OCI-M1 (cell line): ENCODE results near the gene VCL.
"Not testable (repeated sequence)": the region's sequence is repeated elsewhere in the genome, so short reads cannot be mapped to it uniquely, and the experiment has no call there.

Experiments
- DNase-seq: peaks from one replicate; lab custom pipeline; 2025; lab: John Stamatoyannopoulos, UW

The VCL gene

DNA sequence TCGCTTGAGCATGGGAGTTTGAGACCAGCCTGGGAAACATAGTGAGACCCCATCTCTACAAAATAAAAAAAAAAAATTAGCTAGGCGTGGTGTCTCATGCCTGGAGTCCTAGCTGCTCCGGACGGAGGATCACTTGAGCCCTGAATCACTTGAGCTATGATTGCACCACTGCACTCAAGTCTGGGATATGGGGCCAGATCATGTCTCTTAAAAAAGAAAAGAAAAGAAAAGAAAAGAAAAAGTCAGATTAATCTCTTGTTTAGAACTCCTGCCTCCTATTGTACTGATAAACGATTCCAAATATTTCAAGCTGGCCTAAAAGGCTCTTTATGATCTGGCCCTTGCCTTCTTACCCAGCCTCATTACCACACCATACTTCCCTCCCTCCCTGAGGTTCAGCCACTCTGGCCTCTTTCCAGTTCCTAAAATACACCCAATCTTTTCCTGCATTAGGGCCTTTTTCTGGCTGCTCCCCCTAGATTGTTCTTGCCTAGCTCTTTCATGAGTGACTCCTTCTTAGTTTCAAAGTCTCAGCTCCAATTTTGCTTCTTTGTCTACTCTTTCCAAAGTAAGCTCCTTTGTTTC is 41.7 kb downstream of the VCL start:
- DNase-seq: peak; percentile 47

DNA sequence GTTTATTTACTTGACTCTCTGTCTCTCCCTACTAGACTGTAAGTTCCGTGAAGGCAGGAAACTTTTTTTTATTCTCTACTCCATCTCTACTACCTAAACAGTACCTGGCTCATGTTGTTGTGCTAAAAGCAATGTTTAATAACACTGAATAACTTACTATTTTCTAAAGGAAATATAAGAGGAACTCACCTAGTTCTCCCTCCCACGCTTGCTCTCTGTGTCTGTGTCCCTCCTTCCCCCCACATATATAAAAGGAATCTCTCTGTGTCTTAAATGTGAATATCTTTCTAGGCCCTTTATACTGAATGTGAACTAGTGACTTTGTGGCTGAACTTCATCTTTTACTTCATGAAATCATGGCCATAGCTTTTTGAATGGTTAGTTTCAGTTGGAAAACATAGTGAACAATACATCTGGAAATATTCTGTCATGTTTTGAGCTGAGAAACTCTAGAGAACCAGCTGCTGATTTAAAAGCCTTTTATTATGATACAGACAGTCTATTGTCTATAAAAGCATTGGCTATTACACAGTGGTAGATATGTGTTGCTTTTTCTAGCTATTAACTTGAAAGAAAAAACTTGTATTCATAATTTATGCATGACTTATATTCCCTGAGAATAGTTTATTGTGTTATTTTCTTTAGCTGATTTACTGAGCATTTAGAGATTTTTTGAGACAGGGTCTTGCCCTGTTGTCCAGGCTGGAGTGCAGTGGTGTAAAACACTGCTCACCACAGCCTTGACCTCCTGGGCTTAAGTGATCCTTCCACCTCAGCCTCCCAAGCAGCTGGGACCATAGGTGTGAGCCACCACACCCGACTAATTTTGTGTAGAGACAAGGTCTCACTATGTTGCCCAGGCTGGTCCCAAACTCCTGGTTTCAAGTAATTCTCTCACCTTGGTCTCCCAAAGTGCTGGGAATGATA is 42.5 kb downstream of the VCL start:
- DNase-seq: no peak

DNA sequence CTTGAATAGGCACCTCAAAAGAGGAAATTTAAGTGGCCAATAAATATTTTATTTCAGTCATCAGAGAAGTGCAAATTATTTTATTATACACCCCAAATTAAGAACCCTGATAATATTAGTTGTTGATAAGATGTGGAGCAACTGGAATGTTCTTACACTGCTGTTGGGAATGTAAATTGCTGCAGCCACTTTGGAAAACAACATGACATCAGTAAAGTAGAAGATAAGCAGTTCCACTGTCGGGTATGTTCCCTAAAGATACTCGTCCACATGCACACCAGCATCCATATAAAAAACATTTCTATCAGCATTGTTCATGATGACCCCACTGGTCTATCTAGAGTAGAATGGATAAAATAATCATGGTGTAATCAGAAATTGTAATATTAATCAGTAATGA is 46.5 kb downstream of the VCL start:
- DNase-seq: no peak

DNA sequence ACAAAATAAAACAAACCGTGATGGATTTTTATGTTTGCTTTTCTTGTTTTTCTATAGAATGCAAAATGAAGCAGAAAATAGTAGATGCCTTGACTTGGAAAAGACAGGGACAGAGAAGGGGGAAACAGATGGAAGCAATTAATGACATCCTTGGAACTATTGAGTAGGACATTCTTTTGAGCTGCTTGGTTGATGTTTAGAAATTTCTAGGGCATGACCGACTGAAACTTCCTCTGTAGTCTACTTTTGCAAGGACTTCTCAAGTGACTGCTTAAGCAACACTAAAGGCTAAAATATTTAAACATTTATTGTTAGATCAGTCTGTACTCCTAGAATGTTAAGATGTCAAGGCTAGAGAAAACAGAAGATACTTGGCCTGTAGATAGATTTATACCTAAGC is 49.4 kb downstream of the VCL start:
- DNase-seq: no peak

DNA sequence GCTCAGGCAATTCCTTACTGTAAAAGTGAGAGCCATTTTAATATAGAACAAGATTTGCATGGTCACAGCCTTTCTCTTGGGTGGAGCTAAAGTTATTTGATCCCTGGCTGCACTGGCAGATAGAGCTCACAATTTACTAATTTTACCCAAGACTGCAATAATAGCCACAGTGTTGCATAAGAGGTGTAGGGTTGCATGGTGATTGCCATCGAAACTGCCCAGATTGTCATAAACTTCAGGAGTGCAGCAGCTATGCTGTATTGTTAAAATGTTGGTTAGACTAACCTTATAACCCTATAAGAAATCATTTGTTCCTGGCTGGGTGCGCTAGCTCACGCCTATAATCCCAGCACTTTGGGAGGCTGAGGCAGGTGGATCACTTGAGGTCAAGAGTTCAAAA is 50.0 kb downstream of the VCL start:
- peak; percentile 85 for DNase-seq

DNA sequence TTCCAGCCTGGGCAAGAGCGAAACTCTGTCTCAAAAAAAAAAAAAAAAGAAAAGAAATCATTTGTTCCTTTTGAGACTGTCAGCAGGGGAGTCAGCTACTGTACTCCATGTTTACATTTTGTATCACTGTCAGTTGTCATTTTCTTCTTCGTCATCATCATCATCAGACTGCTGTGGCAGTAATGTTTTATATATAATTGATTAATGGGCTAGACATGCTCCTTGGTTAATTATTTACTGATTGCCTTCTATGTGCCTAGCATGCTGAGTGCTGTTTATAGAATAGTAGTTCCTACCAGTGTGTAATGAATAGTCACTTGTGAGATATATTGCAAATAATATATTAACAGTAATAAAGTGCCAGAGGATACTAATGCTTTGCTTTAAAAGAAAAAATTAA is 50.5 kb downstream of the VCL start:
- DNase-seq: no peak

DNA sequence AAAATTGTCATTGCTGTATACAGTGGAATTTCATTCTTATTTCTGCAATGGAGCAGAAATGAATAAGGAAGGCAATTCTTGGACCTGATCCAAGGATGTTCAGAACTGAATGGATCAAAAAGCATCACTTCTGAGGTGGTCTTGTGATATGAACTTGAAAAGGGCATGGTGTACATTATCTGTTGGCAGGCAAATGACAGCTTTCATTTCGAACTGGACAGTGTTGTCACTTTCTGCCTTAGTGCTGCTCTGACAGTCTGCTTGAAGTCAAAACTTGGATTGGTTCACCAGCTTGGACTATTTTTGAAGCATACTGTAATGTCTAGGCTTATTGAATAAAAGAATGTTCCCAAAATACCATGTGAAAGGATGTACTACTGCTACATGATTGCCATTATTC is 52.0 kb downstream of the VCL start:
- no peak for DNase-seq

DNA sequence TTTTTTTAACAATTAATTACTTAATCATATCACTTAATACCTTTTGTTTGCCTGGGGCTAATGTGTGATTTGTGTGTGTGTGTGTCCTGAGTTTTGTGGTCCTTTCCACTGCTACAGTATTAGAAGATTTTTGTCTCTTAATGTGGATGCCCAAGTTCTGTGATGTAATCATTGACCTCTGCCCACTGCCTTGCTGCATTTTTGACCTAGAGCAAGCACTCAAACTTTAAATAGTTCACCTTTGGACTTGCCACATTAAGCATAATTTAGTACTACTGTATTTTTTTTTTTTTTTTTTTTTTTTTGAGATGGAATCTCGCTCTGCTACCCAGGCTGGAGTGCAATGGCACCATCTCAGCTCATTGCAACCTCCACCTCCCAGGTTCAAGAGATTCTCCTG is 52.7 kb downstream of the VCL start:
- DNase-seq: no peak

DNA sequence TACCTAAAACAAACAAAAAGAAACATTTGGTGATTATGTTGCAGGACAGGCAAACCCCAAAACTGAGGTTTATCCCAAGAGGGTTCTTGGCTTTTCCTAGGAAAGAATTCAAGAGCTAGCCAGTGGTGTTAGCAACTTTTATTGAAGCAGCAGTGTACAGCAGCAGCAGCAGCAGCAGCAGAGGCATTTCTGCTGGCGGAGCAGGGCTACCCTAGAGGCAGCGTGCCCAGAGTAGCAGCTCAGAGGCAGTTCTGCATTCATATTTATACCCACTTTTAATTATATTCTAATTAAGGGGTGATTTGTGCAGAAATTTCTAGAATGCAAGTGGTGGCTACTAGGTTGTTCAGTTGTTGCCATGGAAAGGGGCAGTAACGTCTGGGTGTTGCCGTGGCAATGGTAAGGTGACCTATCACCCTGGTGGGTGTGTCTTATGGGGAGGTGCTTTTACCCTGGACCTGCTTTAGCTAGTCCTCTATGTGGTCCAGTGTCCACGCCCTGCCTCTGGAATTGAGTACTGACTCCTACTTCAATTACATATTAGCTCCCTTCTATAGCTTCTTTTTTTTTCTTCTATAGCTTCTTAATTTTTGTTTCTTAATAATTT is 53.9 kb downstream of the VCL start:
- DNase-seq: peak; percentile 23

DNA sequence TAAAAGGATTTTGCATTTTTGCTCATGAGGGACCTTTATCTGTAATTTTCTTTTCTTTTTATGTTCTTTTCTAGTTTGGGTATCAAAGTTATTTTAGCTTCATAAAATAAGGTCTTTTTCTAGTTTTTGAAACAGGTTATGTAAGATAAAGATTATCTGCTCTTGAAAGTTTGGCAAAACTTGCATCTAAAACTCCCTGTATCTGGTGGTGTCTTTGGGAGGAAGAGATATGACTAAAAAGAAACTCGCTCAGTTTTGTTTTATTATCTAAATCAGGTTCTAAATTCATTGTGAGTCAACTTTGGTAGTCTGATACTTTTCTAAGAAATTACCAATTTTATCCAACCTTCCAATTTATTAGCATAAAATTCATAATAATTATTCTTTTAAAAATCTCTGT is 55.1 kb downstream of the VCL start:
- peak; percentile 26 for DNase-seq

DNA sequence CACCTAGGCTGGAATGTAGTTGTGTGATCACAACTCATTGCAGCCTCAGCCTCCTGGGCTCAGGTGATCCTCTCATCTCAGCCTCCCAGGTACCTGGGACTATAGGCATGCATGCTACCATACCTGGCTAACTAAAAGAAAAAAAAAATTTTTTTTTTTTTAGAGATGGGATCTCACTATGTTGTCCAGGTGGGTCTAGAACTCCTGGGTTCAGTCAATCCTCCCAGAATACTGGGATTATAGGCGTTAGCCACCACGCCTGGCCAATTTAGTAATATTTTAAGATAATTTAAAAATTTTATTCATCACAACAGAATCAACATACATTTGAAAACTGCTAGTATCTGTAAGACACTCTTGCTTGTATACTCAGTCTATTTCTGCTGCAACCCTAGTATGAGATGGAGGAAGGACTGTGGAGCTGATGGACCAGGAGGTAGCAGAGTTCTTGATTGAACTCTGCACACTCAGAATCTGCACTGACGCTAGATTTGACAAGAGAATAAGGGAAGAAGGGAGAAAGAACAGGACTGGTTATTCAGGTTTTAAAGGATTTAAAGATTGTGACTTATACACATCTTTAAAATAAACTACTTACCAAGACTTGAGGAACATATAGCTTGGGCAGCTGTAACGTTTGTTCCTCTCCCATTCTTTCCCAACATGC is 57.6 kb downstream of the VCL start:
- DNase-seq: no peak

DNA sequence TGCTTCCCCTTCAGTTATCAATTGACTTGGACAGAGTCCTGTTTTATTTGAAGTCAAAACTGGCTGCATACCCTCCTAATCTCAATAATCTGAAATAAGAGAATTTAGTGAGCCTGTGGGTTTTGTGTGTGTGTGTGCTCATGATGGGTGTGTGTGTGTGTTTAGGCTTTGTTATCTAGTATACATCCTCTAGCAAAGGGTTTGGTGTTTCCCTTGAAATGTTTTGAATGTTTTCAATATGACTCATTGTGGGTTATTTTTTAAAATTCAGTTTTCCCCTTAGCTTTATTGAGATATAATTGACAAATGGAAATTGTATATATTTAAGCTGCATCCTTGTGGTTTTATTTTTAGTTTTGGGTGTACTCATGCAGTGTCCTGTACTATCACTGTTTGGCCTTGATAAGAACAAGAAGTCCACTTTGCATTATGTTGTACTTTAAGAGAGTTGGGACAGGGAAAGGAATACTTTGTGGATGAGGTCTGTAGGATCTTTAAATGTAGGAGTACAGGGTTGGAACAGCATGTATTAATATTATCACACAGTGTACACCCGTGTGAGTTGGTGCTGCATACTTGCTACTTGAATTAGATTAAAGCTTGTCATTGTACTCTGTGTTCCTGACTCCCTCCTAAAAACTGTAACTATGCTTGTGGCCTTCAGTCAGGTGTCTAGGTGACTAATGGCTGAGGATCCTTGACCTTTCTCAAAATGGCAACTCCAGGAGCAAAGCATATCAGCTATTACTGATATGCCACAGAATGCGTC is 58.3 kb downstream of the VCL start:
- peak; percentile 78 for DNase-seq

DNA sequence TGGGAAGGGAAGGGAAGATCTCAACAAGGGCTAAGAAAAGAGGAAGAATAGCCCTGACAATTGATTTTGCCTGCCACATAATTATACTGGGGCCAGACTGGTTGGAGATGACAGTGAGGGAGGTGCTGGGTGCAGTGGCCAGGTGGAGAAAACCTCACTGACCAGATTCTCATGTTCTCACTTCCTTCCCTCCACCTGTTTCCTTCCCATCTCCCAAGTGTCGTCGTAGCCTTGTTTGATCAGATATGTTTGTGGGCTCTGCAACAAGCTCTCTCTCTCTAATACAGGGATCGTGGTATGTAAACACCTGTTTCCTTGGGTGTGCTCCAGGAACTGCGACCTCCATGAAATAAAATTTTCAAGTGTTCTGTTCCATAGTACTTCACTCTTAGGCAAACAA is 60.2 kb downstream of the VCL start:
- peak; percentile 40 for DNase-seq

DNA sequence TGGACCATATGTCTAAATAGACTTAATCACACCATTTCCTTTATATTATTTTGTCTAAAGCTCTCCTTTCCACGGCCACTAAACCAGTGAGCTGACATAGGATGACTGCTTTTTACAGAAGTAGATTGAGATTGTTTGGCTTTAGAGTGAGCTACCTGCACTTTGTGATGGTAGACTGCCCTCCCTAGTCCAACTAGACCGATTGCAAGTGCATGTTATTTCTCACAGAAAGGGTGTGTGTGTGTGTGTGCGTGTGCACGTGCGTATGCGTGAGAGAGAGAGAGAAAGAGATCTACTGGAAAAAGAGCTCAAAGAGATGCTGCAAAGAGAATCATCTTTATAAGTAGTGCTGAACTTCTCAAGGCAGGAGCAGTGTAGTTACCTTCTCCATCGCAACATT is 60.7 kb downstream of the VCL start:
- peak; percentile 65 for DNase-seq

DNA sequence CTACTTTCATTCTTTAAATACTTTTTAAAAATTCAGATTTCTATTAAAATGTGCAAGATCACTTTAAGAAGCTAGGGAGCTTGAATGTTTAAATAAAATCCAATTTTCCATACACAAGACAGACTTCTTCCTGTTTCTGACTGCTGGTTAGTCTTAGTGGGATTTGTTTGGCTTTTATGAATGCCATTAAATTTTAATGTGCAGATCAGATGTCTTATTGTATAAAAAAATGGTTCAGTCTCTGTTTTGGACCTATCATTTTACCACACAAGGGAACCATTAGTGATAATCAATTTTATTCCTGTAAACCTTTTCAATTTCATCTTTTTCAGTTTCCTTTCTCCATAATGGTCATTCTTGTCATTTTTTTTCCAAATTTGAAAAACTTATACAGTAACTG is 63.2 kb downstream of the VCL start:
- no peak for DNase-seq

DNA sequence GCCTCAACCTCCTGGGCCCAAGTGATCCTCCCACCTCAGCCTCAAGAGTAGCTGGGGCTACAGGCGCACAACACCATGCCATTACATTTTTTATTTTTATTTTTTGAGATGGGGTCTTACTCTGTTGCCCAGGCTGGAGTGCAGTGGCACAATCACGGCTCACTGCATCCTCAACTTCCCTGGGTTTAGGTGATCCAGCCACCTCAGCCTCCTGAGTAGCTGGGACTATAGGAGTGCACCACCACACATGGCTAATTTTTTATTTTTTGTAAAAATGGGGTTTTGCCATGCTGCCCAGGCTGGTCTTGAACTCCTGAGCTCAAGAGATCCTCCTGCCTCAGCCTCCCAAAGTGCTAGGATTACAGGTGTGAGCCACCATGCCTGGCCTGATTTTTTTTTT is 64.1 kb downstream of the VCL start:
- not testable (repeated sequence) for DNase-seq

DNA sequence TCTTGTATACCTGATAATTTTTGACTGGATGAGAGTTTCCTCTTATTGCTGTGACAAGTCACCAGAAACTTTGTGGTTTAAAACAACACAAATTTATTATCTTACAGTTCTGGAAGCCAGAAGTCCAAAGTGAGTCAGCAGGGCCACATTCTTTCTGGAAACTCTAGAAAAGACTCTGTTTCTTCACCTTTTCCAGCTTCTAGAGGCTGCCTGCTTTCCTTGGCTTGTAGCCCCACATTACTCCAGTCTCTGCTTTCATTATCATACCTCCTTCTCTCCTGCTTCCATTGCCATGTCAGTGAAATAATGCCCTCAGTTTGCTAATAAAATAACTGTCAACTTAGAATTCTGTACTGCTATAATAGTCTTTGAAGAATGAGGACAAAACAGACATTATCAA is 65.3 kb downstream of the VCL start:
- peak; percentile 30 for DNase-seq

DNA sequence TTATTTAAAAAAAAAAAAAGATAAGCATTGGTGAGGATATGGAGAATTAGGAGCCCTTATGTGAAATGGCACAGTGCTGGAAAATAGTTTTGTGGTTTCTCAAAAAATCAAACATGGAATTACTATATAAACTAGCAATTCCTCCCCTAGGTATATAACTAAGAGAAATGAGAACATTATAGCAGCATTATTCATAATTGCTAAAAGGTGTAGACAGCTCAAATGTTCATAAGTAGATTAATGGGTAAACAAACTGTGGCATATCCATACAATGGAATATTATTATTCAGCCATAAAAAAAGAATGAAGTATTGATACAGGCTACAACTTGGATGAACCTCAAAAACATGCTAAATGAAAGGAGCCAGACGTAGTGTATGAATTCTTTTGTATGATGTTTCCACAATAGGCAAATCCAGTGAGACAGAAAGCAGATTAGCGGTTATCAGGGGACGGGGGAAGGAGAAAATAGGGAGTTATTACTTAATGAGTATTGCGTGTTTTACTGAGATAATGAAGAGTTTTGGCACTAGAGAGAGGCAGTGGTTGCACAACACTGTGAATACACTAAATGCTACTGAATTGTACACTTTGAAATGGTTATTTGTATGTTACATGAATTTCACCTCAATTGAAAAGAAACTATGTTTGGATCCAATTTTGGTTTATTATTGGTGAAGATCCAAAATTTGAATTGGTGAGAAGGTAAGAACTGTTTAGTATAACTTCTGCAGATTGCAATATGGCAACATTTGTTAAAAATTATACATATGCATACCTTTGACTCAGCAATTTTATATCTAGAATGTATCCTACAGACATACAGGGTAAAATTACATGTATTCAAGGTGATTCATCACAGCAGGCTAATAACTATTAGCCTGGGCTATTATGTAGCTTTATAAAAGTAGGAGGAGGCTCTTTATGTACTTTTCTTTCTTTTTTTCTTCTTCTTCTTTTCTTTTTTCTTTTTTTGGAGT is 69.7 kb downstream of the VCL start:
- peak; percentile 70 for DNase-seq

DNA sequence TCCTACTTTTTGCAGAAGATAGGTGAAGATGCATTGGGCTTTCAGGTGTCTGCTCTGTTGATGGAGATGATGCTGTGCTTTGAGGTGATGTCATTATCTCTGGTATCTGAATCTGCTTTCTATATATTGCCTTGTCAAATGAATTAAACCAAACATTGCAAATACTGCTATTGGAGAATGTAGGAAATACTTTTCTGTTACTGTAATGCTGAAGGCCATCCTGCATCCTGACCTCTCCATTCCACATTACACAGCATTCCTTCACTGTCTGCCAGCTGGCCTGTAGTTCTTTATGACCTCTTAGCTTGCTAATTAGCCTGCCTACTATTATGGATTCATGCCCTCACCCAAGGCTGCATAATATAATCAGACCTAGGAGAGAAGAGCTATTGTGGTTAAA is 73.2 kb downstream of the VCL start:
- no peak for DNase-seq

DNA sequence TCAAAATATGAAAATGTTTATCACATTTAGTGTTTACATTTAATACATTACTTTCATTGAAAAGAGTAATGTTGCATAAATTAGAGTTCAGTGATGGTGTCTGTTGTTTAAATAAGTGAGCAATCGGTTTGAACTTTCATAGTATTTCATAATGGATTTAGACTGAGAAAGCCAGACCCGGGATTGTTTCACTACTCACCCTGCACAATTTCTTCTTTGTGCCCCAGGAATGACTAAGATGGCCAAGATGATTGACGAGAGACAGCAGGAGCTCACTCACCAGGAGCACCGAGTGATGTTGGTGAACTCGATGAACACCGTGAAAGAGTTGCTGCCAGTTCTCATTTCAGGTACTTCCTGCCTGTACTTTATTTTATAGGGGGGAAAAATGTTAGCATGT is 74.6 kb downstream of the VCL start:
- DNase-seq: no peak

DNA sequence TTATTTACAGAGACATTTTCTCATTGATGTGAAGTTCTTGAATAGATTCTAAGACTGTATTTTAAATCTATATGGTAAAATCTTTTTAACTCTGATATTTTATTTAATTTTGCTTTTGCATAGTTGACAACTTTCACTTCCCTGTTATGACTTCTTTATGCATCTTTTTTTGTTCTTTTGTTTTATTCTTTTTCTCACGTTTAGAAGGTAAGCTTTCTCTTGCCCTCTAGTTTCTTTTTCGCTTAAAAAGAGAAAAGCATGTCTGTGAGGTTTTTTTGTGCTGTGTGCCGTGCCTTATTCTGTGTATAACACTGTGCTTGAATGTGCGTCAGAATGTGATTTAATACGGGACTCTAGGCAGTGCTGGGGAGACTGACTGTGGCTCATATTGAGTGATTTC is 78.0 kb downstream of the VCL start:
- no peak for DNase-seq
